NCI-H2227 treated with DMSO at 0.1 percent for 48 hours (cell line): ENCODE results near the gene GPR160.

Experiments used
- DNase-seq: peaks from one replicate; lab custom pipeline; 2025; lab: John Stamatoyannopoulos, UW

The GPR160 gene

GRCh38 chr3:170064108-170064507 lies 26.3 kb downstream of the GPR160 start:
- no peak for DNase-seq

- no peak for DNase-seq
These were observed 37.8 kb downstream of the GPR160 start for GRCh38 chr3:170075441-170076091.

DNA sequence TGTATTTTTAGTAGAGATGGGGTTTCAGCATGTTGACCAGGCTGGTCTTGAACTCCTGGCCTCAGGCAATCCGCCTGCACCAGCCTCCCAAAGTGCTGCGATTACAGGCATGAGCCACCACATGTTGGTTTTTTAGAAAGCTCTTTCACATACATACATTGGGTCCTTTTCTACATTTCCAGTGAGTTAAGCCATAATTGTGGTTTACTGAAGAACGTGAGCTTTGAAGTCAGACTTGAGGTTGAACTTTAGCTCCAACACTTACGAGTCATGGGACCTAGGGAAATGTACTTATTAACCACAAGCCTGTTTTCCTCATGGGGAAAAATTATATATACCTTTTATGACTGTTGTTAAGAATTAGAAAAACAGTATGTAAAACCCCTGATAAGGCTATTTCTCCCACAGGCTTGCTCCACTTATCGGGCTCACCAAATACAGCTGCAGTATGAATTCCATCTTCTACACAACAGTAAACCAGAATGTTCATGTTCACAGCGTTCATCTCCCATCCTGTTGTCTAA lies 39.0 kb downstream of the GPR160 start:
- DNase-seq = no peak

GRCh38 chr3:170077361-170077760 lies 39.6 kb downstream of the GPR160 start:
- no peak for DNase-seq

DNA sequence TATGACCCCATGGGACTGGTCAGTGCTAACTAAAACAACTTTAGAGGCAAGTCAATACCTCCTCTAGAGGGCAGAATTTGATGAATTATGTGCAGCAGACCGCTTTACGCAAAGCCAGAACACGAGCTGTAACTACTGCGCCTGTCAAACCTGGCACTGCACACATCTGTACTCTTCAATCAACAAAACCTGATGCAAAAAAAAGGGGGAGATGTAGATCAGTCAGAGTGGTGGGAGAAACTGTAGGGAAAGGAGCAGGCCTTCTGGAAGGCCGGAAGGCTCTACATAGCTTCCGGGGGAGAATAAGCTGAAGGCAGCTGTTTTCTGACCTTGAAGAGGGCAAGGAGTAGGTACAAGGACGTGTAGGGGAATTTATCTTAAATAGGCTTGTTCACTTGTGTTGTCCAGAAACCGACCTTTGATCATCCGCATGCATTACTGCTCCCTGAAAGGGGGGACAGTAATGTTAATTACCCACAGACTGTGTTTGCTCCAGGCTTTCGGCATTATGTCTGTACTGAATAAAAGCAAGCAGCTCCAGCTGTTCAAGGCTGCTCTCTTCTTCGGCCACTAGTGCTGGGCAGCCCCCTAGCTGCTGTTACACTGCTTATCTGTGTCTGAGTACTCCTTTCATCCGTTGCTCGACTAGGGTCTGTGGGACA lies 41.0 kb downstream of the GPR160 start:
- DNase-seq = no peak

DNA sequence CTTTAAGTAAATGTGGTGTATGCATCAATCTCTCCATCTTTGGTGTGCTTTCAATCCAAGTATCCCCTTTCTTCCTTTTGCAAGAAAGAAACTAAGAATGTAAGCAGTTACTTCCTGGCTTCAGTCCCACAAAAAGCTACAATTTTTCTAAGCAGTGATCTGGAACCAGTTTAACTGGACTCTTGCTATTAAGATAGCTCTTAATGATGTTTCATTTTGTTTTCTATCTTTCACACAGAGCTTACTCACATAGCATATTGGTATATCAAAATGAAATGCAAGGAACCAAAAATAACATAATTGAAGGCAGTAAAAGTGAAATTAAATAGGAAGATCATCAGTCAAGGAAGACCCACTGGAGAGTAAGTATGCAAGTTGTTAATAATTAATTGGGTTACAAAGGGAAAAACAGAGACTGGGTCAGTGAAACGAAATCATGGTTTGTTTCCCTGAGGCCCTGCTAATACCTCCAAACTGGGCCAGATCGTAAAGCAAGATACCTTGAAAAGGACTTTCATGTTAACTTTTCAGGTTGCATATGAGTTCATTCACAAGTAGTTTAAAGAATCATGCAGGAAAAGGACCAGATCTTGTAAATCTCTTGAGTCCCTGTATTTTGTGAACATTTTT lies 41.9 kb downstream of the GPR160 start:
- no peak for DNase-seq

DNA sequence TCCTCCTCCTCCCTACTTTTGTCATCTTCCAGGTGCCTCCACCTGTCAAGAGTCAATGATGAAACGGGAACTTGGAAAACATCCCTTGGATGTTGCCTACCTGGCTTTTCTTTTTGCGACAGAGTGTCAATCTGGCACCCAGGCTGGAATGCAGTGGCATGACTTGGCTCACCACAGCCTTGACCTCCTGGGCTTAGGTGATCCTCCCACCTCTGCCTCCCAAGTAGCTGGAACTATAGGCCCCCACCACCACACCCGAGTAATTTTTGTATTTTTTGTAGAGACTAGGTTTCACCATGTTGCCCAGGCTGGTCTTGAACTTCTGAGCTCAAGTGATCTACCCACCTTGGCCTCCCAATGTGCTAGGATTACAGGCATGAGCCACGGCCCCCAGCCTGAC lies 42.8 kb downstream of the GPR160 start:
- DNase-seq = no peak

DNA sequence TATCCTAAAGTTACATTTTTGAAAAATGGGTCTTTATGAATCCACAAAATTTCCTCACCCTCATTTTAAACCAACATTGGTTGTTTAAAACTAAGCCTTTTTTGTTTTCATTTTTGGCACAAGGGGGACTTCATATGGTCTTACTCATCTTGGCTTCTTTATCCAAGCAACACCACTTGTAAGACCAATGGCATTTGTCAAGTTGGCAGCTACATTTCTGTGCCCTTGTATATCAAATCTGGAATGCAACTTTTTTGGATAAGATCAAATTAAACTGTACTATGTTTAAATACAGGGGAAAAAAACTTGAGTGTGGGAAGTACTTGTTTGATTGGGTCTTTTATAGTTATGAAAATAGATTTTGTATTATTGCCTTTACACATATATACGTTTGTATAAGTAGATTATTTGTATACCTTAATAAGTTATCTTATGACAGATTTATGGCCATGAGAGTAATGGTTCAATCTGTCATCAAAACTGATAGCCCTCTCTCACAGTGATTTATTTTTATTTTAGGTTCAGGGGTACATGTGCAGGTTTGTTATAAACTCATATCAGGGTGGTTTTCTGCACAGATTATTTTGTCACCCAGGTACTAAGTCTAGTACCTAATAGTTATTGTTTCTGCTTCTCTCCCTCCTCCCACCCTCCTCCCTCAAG lies 43.4 kb downstream of the GPR160 start:
- no peak for DNase-seq

- DNase-seq = no peak
These were observed 45.5 kb downstream of the GPR160 start for GRCh38 chr3:170083343-170083742.

DNA sequence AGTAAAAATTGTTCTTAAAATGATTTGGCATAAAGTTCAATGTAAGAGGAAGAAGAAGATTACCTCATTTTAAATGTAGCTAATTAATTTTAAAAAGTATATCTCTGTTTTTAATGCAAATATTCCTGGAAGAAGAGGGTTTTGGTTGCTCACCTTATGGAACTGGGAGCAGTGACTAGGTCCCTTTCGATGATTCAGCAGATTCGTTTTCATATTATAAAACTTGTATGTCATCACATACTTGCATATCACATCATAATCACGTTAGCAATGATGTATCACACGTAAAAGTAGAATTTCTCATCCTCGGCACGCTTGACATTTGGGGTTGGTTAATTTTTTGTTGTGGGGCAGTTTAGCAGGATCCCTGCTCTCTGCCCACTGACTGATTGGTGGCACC lies 47.6 kb downstream of the GPR160 start:
- no peak for DNase-seq

GRCh38 chr3:170089862-170090600 lies 52.2 kb downstream of the GPR160 start:
- no peak for DNase-seq

DNA sequence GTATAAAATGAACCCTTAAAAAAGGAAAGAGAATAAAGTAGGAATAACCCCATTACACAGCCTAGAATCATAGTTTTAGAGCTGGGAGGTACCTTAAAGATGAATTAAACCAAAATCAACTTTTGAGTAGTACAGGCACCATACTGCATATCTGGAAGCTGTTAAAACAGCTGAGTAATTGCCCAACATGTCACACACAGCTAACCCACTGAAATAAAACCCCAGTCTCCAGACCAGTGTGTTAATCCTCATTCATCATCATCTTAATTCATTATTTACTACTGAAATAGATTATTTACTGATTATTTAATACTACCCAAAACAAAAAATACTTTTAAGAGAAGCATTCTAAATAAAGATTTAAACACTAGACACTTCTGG lies 52.8 kb downstream of the GPR160 start:
- DNase-seq = no peak

DNA sequence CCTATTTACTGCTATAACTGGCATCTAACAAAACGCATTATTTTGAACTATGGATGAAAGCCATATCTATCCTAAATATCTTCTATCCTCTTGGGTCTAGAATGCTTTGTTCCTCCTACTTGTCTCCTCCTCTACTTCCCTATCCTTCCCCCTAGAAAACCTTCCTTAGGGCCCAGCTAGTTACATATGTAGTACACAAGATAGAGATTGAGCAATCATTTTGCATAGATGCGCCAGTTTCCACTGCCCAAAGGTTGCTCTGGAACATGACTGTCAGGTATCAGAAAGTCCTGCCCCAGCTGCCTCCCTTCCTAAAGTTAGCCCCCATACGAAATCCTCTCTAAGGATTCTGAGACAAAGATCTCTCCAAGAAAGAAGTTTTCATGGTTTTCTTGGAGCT lies 55.1 kb downstream of the GPR160 start:
- DNase-seq = no peak

DNA sequence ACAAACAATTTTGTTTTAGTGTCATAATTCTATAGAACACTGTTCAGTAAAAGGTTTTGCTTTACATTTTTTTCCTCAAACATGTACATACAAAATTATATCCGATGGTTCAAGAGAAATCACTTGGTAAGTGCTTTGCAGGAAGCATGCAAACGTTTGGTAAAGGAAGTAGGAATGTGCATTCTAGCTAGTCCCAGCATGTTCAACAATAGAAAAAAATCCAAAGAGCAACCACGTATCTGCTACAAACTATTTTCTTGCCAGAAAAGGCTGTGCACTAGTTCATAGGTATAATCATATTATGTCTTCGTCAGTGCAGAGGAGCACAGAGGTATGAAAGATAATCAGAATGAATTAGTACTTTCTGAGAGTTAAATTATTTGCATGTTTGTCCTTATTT lies 58.0 kb downstream of the GPR160 start:
- no peak for DNase-seq

DNA sequence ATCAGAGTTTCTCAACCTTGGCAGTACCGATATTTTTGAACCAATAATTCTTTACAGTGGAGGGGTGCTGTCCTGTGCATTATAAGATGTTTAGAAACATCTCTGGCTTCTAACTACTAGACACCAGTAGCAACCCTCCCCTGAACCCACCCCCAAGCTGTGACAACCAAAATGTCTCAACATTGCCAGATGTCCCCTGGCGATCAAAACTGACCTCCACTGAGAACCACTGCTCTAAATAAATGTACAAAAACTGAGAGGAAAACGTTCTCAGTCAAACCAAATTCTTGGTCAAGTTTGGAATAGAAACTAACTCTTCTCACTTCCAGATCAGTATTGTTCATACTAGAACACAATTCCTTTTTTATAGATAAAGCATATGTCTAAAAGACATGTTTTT lies 58.5 kb downstream of the GPR160 start:
- DNase-seq = no peak

- DNase-seq = no peak
These were observed 61.0 kb downstream of the GPR160 start for GRCh38 chr3:170098753-170099152.

DNA sequence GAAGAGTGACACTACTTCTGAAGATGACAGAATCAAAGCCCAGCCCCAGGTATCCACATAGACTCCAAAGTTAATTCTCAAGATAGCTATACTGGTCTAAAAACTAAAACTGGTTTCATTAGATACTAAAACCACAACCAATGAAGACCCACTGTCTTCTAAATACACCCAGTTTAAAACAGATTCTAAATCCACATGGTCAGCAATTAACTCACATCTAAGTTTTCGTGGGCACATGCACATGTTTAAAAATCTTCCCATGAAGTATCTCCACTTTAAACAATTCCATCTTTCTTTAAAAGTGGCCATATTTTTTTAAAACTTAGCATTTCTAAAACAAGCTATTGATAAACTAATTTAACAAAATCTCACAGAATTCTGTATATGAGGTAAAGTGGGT lies 63.1 kb downstream of the GPR160 start:
- DNase-seq = no peak

DNA sequence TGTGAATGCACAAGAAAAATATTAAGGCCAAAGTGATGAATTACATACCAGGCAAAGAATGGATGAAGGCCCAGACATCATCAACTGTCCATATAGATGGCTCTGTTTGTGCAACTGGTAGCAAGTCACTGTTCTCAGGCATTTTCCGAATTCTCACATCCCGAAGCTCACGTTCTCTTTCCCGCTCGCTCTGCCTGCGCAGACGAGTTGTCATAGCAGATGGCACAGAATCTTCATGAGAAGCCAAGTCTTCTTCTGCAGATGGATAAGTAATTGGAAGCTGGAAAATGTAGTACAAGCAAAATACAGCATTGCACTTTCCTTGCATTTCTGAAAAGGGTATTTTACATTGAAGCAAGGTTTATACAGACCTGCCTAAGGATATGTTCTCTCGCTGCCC lies 64.6 kb downstream of the GPR160 start:
- no peak for DNase-seq

GRCh38 chr3:170107941-170108340 lies 70.1 kb downstream of the GPR160 start:
- no peak for DNase-seq

DNA sequence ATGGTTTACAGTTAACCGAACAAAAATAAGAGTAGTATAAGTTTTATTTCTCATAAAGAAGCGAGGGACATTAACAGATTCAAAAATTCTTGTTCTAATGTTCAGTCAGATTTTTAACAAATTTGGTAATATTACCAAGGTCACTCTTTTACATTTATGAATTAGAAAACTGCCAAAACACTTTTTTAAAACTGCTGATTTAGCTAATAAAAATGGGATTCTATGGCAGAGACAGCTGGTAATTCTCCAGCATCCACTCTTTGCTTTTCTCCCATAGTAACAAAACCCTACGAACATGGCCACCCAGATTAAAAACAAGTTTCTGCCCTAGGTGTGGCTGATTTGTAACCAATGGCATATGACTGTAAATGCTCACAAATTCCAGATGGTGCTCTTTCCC lies 71.2 kb downstream of the GPR160 start:
- no peak for DNase-seq

DNA sequence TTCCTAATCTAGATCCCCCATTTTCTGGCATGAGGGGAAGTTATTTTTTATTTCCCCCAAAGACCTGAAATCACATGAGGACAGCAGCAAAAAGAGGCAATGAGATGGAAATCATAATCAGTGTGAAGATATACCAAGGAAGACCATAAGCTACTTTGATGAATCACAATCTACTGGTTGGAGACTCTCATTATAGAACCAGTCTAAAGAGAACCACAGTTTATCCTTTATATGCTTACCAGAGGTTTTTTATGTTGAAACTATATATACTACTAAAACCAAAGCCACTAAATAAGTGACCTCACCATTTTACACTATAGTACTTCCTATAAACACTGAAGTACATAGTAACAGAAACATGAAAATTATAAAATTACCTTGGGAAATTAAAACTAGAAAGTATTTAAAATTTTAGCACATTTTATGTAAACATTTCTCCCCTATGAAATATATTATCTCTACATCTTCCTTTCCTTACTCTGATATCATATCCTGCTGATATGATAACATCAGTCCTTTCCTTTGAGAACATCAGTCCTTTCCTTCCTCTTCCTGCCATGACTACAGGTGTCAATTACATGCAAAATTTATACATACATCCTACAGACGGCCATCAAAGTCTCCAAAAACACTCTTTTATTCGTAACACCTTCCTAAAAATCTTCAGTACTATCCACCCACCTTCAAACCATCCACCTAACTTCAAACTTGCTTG lies 71.9 kb downstream of the GPR160 start:
- no peak for DNase-seq
